PFSK-1 (cell line): ENCODE measurements around the gene ITGAE.

ENCODE experiments used
- POLR2AphosphoS5 ChIP-seq: IDR thresholded peaks from 2 replicates; pipeline ENCODE4 v1.6.1; 2012; ENCODE audit warnings: low read depth, mild to moderate bottlenecking, control low read depth, low read length, moderate library complexity
- TAF1 ChIP-seq: IDR thresholded peaks from 2 replicates; pipeline ENCODE4 v1.6.1; 2012; ENCODE audit warnings: low read length, control low read depth, borderline replicate concordance; ENCODE audit not compliant: insufficient read depth

GRCh38 chr17:3796110-3796821 is 4.7 kb downstream of the ITGAE start:
- no peak for TF ChIP-seq TAF1
- no peak for TF ChIP-seq POLR2AphosphoS5
